NCI-H1092 (cell line): ENCODE measurements around the gene CRIP3.

Source experiments
- DNase-seq: peaks from one replicate; lab custom pipeline; 2025; lab: John Stamatoyannopoulos, UW

Gene CRIP3

GRCh38 chr6:43273707-43274106, 34.9 kb downstream of the CRIP3 start:
- no peak for DNase-seq

GRCh38 chr6:43271944-43272343, 36.7 kb downstream of the CRIP3 start:
- no peak for DNase-seq

- no peak for DNase-seq
Measured at GRCh38 chr6:43271103-43271815, 37.4 kb downstream of the CRIP3 start.

GRCh38 chr6:43269273-43270007, 39.2 kb downstream of the CRIP3 start:
- peak; percentile 32 for DNase-seq

GRCh38 chr6:43268782-43269272, 39.8 kb downstream of the CRIP3 start:
- DNase-seq, result no peak

GRCh38 chr6:43268355-43268700, 40.3 kb downstream of the CRIP3 start:
- peak; percentile 72 for DNase-seq

GRCh38 chr6:43267619-43268354, 40.8 kb downstream of the CRIP3 start:
- peak; percentile 88 for DNase-seq

GRCh38 chr6:43265564-43265963, 43.1 kb downstream of the CRIP3 start:
- no peak for DNase-seq

GRCh38 chr6:43264599-43265145, 44.0 kb downstream of the CRIP3 start:
- DNase-seq, result no peak

- peak; percentile 80 for DNase-seq
Measured at GRCh38 chr6:43263314-43264178, 45.1 kb downstream of the CRIP3 start.

- DNase-seq, result no peak
Measured at GRCh38 chr6:43262780-43263313, 45.8 kb downstream of the CRIP3 start.

GRCh38 chr6:43262000-43262779, 46.4 kb downstream of the CRIP3 start:
- DNase-seq, result no peak

- no peak for DNase-seq
Measured at GRCh38 chr6:43261198-43261597, 47.4 kb downstream of the CRIP3 start.

- DNase-seq, result no peak
Measured at GRCh38 chr6:43260791-43261190, 47.8 kb downstream of the CRIP3 start.

- no peak for DNase-seq
Measured at GRCh38 chr6:43258807-43259686, 49.6 kb downstream of the CRIP3 start.

GRCh38 chr6:43258180-43258579, 50.4 kb downstream of the CRIP3 start:
- no peak for DNase-seq

- DNase-seq, result no peak
Measured at GRCh38 chr6:43257367-43258145, 51.1 kb downstream of the CRIP3 start.

- no peak for DNase-seq
Measured at GRCh38 chr6:43256670-43257366, 51.8 kb downstream of the CRIP3 start.
